SIG-M5 (cell line): ENCODE data around the gene BFSP1.

Source experiments
- DNase-seq: peaks from one replicate; lab custom pipeline; 2025; lab: John Stamatoyannopoulos, UW

Gene BFSP1

DNA sequence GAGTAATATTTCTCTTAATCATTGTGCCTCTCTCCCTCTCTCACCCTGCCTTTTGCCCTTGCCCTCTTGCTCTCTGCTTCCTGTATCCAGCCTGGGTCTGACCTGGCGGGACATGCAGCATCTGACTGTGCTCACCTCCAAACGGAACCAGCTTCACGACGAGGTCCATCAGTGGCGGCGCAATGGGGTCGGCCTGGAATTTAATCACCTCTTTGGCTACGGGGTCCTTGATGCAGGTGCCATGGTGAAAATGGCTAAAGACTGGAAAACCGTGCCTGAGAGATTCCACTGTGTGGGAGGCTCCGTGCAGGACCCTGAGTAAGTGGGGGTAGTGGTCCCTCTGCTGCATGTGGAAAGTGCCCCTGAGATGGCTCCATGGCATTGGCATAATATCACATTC lies 65.9 kb downstream of the BFSP1 start:
- DNase-seq = no peak

DNA sequence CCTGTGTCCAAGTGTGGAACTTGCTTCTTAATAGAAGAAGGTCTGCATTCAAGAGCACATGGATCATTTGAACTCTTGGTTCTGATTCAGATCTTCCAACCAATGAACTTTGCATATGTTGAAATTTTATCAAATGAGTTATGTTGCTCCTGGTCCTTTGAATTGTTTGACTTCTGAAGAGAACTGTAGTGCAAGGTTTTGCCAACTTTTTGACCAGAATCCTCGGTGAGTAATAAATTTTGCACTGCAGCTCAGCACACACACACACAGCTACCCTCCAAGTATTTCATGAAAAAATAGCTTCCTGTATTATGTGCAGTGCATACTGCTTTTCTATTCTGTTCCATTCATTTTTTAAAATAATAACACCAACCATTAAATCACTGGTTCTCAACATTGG lies 67.5 kb downstream of the BFSP1 start:
- DNase-seq = no peak

DNA sequence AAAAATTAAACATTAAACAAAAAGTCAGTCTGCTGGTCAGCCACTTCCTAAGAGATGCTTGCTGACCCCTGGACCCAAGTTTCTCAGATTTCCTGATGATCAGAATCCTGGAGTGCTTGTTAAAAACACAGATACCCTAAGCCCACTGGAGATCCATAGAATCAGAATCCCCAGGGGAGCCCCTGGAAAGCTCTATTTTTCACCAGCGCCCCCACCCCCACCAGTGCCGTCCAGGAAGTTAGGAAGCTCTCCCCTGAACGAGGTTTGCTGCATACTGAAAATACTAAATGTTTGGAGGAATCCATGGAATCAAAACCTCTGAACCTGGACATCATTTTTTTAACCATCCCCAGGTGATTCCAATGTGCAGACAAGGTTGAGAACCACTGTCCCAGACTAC lies 69.2 kb downstream of the BFSP1 start:
- DNase-seq = no peak

DNA sequence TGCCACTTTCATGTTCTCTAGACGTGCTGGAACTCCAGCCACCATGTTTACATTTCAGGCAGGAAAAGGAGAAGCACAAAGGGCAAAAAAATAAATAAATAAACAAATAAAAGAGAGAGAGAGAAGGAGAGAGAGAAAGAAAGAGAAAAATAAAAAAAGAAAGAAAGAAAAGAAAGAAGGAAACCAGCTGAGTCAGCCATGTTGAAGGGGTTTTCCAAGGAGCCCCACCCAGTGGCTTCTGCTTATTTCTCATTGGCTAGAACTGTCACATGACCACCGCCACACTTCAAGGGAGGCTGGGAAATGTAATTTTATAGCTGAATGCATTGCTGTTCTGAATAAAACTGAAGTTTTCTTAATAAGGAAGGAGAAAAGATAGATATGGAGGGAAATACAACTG lies 71.1 kb downstream of the BFSP1 start:
- DNase-seq = no peak

DNA sequence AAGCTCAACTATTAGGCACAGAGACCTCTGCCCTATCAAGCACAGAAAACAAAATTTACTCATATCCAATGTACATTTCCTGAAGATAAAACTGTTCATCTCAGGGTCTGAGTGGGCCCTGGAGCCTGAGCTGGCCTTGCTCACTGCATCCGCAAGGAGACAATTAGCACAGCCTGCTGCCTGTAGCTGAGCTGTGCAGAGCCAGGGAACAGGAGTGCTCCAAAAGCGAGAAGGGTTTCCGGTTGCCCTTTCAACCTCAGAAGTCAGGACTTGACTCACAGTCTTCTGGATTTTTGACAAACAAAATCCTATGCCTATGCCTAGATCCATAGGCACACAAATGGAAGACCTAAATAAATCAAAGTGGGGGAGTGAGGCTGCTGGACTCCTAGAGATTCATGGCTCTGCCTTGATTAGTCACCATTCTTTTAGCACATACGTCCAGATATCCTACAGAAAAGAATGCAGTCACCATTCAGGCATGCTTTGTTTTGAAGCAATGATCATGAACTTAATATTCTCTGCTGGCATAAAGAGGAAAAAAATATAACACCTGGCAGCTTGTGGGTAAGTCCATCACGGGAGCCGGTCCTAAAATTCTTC lies 73.5 kb downstream of the BFSP1 start:
- no peak for DNase-seq

DNA sequence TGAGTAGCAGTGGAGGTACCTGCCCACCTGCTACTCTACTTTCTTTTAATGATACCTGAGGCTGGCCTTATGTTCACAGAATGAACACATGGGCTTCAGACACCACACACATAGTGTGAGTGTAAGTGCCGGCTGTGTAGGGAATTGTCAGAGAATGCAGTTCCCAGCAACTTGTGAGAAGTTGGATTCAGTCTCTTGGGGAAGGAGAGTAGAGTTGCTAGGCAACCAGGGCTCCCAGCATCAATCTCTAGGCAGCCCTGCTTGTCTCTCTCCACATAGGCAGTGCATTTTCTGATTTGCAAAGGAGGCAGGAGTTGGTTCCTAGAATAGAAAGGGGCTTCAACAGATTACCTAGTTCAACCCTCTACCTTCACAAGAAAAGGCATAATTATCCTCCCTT lies 74.1 kb downstream of the BFSP1 start:
- DNase-seq = no peak

DNA sequence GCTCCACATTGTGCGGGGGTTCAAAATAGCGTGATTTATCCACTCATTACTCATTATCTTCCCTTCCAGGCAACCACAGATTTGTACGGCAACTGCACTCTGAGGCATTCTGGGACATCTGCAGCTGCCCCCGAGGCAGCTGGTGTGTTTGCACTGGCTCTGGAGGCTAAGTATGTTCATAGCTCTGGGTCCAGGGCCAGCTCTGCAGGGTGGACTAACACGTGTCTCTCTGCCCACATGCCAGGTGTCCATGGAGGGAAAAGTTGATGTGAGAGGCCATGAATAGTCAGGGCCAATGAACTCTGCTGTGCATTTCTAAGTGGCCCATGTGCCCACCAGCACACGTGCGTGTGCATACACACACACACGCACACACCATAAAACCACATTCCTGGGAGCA lies 74.9 kb downstream of the BFSP1 start:
- DNase-seq = no peak

DNA sequence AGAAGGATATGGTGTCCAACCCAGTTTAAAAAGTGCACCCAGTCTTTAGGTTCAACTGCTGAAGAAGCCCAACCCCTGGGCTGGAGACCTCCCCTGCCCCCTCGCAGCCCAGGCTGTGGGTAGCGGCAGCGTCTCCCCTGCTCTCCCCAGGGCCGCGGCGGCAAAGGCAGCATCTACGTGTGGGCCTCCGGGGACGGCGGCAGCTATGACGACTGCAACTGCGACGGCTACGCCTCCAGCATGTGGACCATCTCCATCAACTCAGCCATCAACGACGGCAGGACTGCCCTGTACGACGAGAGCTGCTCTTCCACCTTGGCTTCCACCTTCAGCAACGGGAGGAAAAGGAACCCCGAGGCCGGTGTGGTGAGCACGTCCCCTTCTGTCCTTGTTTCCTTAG lies 77.6 kb downstream of the BFSP1 start:
- no peak for DNase-seq

DNA sequence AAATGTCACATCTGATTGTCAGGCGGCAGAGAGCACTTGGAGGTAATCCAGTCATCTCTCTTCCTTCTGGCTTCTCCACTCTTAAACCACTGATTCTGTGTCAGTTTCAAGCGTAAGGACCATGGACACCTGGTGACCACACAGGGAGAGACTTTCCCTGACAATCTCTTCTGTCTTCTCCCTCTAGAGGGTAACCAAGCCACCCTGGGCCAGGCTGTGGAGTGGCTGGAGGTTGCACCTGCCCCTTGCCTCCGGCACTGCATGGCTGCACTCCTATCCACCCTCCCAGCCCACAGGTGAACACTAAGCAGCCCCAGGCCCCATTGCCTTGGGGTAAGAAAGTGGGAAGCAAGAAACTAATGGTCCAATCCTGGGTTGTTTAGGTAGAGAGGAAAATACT lies 78.7 kb downstream of the BFSP1 start:
- no peak for DNase-seq

DNA sequence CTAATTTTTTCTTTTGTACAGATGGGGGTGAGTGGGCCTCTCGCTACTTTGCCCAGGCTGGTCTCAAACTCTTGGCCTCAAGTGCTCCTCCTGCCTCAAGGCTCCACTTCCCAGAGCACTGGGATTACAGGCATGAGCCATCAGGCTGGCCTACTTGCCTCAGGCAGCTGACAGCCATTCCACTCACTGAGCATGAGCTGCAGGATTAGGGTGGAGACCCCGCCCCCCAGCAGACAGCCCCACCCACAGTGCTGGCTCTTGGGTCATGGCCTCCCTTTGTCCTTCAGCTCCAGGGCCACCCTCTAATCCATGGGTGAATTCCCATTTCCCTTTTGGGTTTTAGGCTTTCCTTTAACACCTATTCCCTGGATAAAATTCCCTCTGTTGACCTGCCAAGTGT lies 82.1 kb downstream of the BFSP1 start:
- DNase-seq = no peak

DNA sequence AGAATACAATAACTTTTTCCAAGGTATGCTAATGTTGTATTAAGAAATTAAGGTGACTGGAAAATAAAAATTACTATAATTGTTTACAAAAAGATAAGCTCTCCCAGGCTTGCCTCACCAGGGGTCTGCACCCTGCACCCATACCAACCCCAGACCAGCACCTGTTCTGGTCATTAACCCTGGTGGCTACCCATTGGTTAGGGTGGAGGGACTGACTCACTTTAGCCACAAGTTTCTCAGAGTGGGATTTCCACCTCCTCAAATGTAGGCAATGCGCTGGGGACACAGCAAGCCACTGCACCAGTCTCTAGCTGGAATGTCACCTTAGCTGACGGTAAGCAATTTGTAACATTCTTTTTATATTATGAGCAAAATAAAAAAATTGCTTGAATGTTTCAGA lies 83.1 kb downstream of the BFSP1 start:
- DNase-seq = no peak

DNA sequence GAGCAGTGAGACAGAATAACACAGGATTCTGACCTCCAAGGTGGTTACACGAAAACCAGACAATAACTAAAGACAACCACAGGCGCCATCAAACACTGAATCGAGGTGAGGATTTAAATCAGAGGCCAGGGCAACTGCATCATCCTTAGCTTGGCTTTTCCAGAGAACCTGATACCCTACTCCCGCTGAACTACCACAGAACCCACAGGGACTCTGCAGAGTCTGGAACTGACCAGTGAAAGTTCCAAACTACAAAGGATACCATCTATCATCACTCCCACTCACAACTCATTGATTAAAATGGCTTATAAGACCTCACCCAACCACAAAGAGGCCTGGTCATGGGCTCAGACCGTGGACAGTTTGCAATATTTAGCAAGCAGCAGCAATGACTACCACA lies 85.0 kb downstream of the BFSP1 start:
- no peak for DNase-seq

DNA sequence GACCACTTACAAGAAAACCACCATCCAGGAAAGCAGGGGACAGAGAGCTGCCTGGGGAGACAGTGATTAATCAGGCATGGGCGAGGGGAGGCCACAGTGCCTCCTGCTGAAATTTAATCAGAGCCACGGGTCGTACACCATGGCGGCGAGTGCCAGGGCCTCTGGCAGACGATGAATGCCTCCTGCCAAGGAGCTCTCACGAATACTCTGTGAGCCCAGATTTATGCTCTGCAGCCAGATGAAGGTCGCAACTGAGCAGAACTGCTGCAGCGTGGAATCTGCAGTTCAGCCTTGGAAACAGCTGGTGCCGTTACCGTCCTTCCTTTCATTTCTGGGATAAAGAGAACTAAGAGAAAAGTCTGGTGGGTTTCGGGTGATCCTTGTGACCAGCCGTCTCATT lies 85.6 kb downstream of the BFSP1 start:
- DNase-seq = no peak

DNA sequence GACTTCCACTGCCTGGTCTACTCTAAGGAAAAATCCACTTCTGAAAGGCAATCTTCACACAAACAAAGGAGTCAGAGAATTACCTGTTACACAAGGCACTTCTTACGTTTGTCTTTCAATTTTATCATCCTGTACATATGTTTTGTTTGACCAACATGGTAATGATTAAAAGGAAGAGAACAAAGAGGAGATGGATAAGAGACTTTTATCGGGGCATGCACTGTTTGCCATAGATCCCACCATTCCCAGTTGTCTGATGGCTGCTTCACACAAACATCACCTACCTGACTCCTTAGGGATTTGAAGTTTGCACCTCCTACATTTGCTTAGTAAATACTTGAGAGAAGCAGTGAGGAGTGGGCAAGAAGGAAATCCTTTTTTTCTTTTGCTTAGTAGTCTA lies 87.1 kb downstream of the BFSP1 start:
- no peak for DNase-seq
